Glutamatergic neuron (in vitro differentiated cells): Measurements from ENCODE around the gene HMGCL. TPM values are rescaled to one million over a fixed set of nuclear protein-coding genes. Genes with fewer than 3 reads are reported as not detected.

Experiments used
- DNase-seq: peaks from one replicate; pipeline ENCODE4 v3.0.0; 2022
- H3K27ac Mint-ChIP-seq: one replicate; pipeline ENCODE4 v1.8.0; 2020; ENCODE audit warnings: mild to moderate bottlenecking, mixed read lengths, inconsistent platforms; ENCODE audit not compliant: unreplicated experiment
- H3K27me3 Mint-ChIP-seq: one replicate; pipeline ENCODE4 v1.8.0; 2020; ENCODE audit warnings: mild to moderate bottlenecking, moderate library complexity, mixed read lengths, inconsistent platforms; ENCODE audit not compliant: unreplicated experiment
- H3K36me3 Mint-ChIP-seq: one replicate; pipeline ENCODE4 v1.8.0; 2020; ENCODE audit warnings: mild to moderate bottlenecking, mixed read lengths, inconsistent platforms; ENCODE audit not compliant: unreplicated experiment
- H3K4me1 Mint-ChIP-seq: one replicate; pipeline ENCODE4 v1.8.0; 2020; ENCODE audit warnings: mild to moderate bottlenecking, low read depth, mixed read lengths, inconsistent platforms; ENCODE audit not compliant: unreplicated experiment
- H3K4me3 Mint-ChIP-seq: one replicate; pipeline ENCODE4 v1.8.0; 2020; ENCODE audit warnings: mild to moderate bottlenecking, mixed read lengths, inconsistent platforms; ENCODE audit not compliant: unreplicated experiment
- H3K9me3 Mint-ChIP-seq: one replicate; pipeline ENCODE4 v1.8.0; 2020; ENCODE audit warnings: mild to moderate bottlenecking, moderate library complexity, mixed read lengths, inconsistent platforms; ENCODE audit not compliant: unreplicated experiment
- CTCF ChIP-seq: fragments of 200-600 bp; sonication (generic); IDR thresholded peaks from one replicate; pipeline ENCODE4 v1.5.0; 2021; ENCODE audit not compliant: partially characterized antibody, unreplicated experiment
- total RNA-seq: library from RNA; stranded (reverse); fragmentation: NEBNext Ultra II Directional; extraction: Animal tissue kit (Norgen Biotek cat#: 25700); gene quantifications from one replicate; pipeline ENCODE4 v1.2.1, GENCODE V29; 2021; ENCODE audit not compliant: unreplicated experiment

The HMGCL gene
- total RNA-seq, 1 donor from 2014 or later = 19.4 TPM

DNA sequence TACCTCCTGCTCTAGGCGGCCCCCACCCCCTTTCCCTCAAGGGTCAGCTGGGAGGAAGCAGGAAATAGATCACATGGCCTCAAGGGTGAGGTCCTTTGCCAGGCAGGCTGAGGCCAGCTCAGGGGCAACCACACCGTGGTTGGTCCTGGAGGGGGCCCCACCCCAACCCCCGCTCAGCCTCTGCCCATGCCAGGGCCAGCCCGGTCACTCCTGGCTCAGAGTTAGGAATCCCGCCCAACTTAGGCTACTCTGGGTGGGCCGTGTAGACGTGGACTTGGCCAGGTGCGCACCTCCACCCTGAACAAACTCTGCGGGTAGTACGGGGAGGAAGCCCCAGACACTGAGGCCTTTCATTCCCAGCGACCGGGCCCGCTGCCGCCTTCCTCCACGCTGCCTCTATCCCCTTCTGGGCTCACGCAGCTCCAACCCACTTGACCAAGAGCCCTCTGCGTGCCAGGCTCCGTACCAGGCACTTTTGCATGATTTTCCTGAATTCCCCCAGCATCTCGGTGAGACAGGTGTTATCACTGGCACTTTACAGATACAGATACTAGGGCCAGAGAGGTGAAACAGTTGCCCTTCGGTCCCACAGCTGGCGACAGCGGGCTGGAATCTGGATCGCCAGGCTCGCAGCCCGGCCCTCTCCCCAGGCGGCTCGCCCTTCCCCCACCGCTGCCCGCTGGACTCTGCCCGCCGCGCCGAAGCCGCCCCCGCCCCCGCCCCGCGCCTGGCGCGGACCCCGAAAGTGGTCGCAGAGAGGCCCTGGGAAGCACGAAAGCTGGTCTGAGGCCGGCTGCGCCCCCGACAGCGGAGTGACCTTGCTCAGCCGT lies 25.4 kb downstream of the HMGCL start:
- peaks cover 3% of the 10 kb centered on the region for H3K27me3 Mint-ChIP-seq
- no peaks in the 10 kb centered on the region for H3K36me3 Mint-ChIP-seq
- DNase-seq = peak; percentile 61
- peaks cover 7% of the 10 kb centered on the region for H3K9me3 Mint-ChIP-seq
- H3K4me3 Mint-ChIP-seq = peak overlapping the region; percentile 93
- peaks cover 2% of the 10 kb centered on the region for H3K4me1 Mint-ChIP-seq
- TF ChIP-seq CTCF = no peak
- peak overlapping the region; percentile 89 for H3K27ac Mint-ChIP-seq

DNA sequence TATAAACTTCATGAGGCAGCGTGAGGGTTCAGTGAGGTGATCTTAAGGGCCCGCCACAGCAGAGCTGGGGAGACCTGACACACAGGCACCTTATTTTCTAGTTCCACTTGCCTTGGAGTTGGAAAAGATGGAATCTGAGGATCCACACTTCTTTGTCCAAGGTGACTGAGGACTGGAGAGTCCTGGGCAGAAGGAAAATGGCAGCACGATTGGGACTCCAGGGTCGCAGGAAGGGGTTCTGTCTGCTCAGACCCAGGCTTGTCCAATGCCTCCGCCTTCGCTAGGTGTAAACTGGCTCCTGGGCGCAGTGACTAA lies 26.0 kb downstream of the HMGCL start:
- Mint-ChIP-seq H3K4me3 (peak overlapping the region; percentile 93), H3K36me3 (no peaks in the 10 kb centered on the region), H3K27ac (no peak overlapping the region), H3K9me3 (peaks cover 7% of the 10 kb centered on the region), H3K27me3 (peaks cover 3% of the 10 kb centered on the region), H3K4me1 (peaks cover 2% of the 10 kb centered on the region)
- no peak for DNase-seq
- no peak for TF ChIP-seq CTCF

- no peak for TF ChIP-seq CTCF
- no peak overlapping the region for H3K27ac Mint-ChIP-seq
- no peaks in the 10 kb centered on the region for H3K36me3 Mint-ChIP-seq
- peaks cover 7% of the 10 kb centered on the region for H3K9me3 Mint-ChIP-seq
- peaks cover 3% of the 10 kb centered on the region for H3K27me3 Mint-ChIP-seq
- H3K4me3 Mint-ChIP-seq = no peak overlapping the region
- DNase-seq = no peak
- peaks cover 2% of the 10 kb centered on the region for H3K4me1 Mint-ChIP-seq
Measured at GRCh38 chr1:23798662-23799142, 26.5 kb downstream of the HMGCL start.

GRCh38 chr1:23797478-23798448 lies 27.5 kb downstream of the HMGCL start:
- Mint-ChIP-seq H3K36me3 (no peaks in the 10 kb centered on the region), H3K27me3 (peaks cover 3% of the 10 kb centered on the region), H3K27ac (no peak overlapping the region), H3K4me3 (no peak overlapping the region), H3K9me3 (peaks cover 7% of the 10 kb centered on the region), H3K4me1 (peaks cover 2% of the 10 kb centered on the region)
- no peak for TF ChIP-seq CTCF
- no peak for DNase-seq
